GM23248 (cell line): ENCODE measurements around the gene PDGFRA.

Source experiments
- EZH2 ChIP-seq: fragments of 200-600 bp; sonication (generic); IDR thresholded peaks from 2 replicates; pipeline ENCODE4 v1.6.1; 2018; ENCODE audit warnings: antibody characterized with exemption, mild to moderate bottlenecking; ENCODE audit not compliant: insufficient read depth, poor library complexity, severe bottlenecking
- EZH2phosphoT487 ChIP-seq: fragments of 200-600 bp; sonication (generic); IDR thresholded peaks from 2 replicates; pipeline ENCODE4 v1.6.1; 2018; ENCODE audit warnings: antibody characterized with exemption, moderate library complexity, mild to moderate bottlenecking, low read depth; ENCODE audit not compliant: insufficient read depth

GRCh38 chr4:54186371-54186770, 42.7 kb upstream of the PDGFRA start:
- TF ChIP-seq EZH2: no peak
- no peak for TF ChIP-seq EZH2phosphoT487
